Thoracic aorta (tissue), 2 donors: ENCODE data around the gene KPNB1. TPM values are rescaled to one million over a fixed set of nuclear protein-coding genes. Genes with fewer than 3 reads are reported as not detected.
"Not testable (repeated sequence)": the region's sequence is repeated elsewhere in the genome, so short reads cannot be mapped to it uniquely, and the experiment has no call there.

ENCODE experiments used
- ATAC-seq: fragments of 150-250 bp; one replicate; pipeline ENCODE4 v1.8.0; 2017; ENCODE audit warnings: low read depth; ENCODE audit not compliant: insufficient number of reproducible peaks, low FRiP score
- DNase-seq: peaks from one replicate; pipeline ENCODE4 v3.0.0-alpha.2; 2020; ENCODE audit warnings: low spot score
- H3K27ac ChIP-seq, 2 donors: fragments of 200-600 bp; sonication (generic); 1 replicate in 1 of 2; 2 replicates in 1 of 2; pipeline ENCODE4 v1.5.1; 2016; ENCODE audit warnings: mild to moderate bottlenecking in 2 of 2, moderate library complexity in 2 of 2
- H3K27me3 ChIP-seq: fragments of 200-600 bp; sonication (generic); replicated peaks from 2 replicates; pipeline ENCODE4 v1.6.0; 2016; ENCODE audit warnings: mild to moderate bottlenecking; ENCODE audit not compliant: insufficient read depth
- H3K36me3 ChIP-seq: fragments of 200-600 bp; sonication (generic); one replicate; pipeline ENCODE4 v1.5.1; 2016
- H3K4me1 ChIP-seq, 2 donors: fragments of 200-600 bp; sonication (generic); 1 replicate in 1 of 2; 2 replicates in 1 of 2; pipeline versions ENCODE4 v1.5.1 to v1.6.0; 2016; ENCODE audit warnings: low read depth in 2 of 2, mild to moderate bottlenecking in 1 of 2; ENCODE audit not compliant: control insufficient read depth in 1 of 2
- H3K4me3 ChIP-seq: fragments of 200-600 bp; sonication (generic); 2 replicates; pipeline ENCODE4 v1.5.1; 2016; ENCODE audit warnings: mild to moderate bottlenecking
- H3K9me3 ChIP-seq: fragments of 200-600 bp; sonication (generic); 2 replicates; pipeline ENCODE4 v1.5.1; 2016
- CTCF ChIP-seq: fragments of 200-600 bp; sonication (generic); IDR thresholded peaks from one replicate; pipeline ENCODE4 v1.5.1; 2019; ENCODE audit warnings: antibody characterized with exemption
- total RNA-seq, 2 donors: library from RNA; depleted of rRNA; stranded (reverse); fragments of >200 nt; gene quantifications; one replicate each; pipeline versions ENCODE4 v1.1.0 to v1.2.3, GENCODE V29; 2016

KPNB1 gene
- total RNA-seq, 2 donors from 2014 or later = 199 to 223 TPM

GRCh38 chr17:47676199-47676472, 26.4 kb downstream of the KPNB1 start:
- H3K4me3 ChIP-seq = no peak overlapping the region
- no peak overlapping the region for H3K27ac ChIP-seq
- TF ChIP-seq CTCF = no peak
- no peaks in the 10 kb centered on the region for H3K27me3 ChIP-seq
- no peak for DNase-seq
- H3K9me3 ChIP-seq = no peaks in the 10 kb centered on the region
- H3K4me1 ChIP-seq = no peaks in the 10 kb centered on the region
- H3K36me3 ChIP-seq = peaks cover 88% of the 10 kb centered on the region
- no peak for ATAC-seq

- TF ChIP-seq CTCF = no peak
- Histone ChIP-seq H3K36me3 (peaks cover 86% of the 10 kb centered on the region), H3K27me3 (no peaks in the 10 kb centered on the region), H3K27ac (no peak overlapping the region), H3K4me3 (no peak overlapping the region), H3K9me3 (no peaks in the 10 kb centered on the region), H3K4me1 (no peaks in the 10 kb centered on the region)
- ATAC-seq (no peak), DNase-seq (no peak)
Observed at GRCh38 chr17:47676510-47677165, 26.9 kb downstream of the KPNB1 start.

GRCh38 chr17:47678196-47678595, 28.5 kb downstream of the KPNB1 start:
- Histone ChIP-seq H3K27me3 (no peaks in the 10 kb centered on the region), H3K4me3 (no peak overlapping the region), H3K9me3 (no peaks in the 10 kb centered on the region), H3K4me1 (no peaks in the 10 kb centered on the region), H3K36me3 (peaks cover 82% of the 10 kb centered on the region), H3K27ac (no peak overlapping the region)
- no peak for ATAC-seq
- no peak for DNase-seq
- TF ChIP-seq CTCF = no peak

- ATAC-seq (no peak), DNase-seq (no peak)
- H3K27me3 ChIP-seq = no peaks in the 10 kb centered on the region
- H3K9me3 ChIP-seq = no peaks in the 10 kb centered on the region
- peaks cover 57% of the 10 kb centered on the region for H3K36me3 ChIP-seq
- TF ChIP-seq CTCF = no peak
- no peak overlapping the region for H3K27ac ChIP-seq
- no peak overlapping the region for H3K4me3 ChIP-seq
- no peaks in the 10 kb centered on the region for H3K4me1 ChIP-seq
Observed at GRCh38 chr17:47682138-47682537, 32.4 kb downstream of the KPNB1 start.

- not testable (repeated sequence) for H3K9me3 ChIP-seq, H3K4me1 ChIP-seq, H3K4me3 ChIP-seq, ATAC-seq, H3K27ac ChIP-seq, DNase-seq, H3K27me3 ChIP-seq
- peaks cover 53% of the 10 kb centered on the region for H3K36me3 ChIP-seq
Observed at GRCh38 chr17:47682727-47683126, 33.0 kb downstream of the KPNB1 start.

GRCh38 chr17:47684025-47684424, 34.3 kb downstream of the KPNB1 start:
- Histone ChIP-seq H3K9me3 (no peaks in the 10 kb centered on the region), H3K27ac (no peak overlapping the region), H3K27me3 (no peaks in the 10 kb centered on the region), H3K4me3 (no peak overlapping the region), H3K36me3 (peaks cover 43% of the 10 kb centered on the region), H3K4me1 (no peaks in the 10 kb centered on the region)
- ATAC-seq = no peak
- DNase-seq = no peak
- no peak for TF ChIP-seq CTCF
